GM12891 (cell line): ENCODE measurements around the gene NAT10.

Experiments
- PAX5 ChIP-seq: IDR thresholded peaks from 2 replicates; pipeline ENCODE4 v1.6.1; 2011; ENCODE audit warnings: low read length, moderate library complexity, mild to moderate bottlenecking; ENCODE audit not compliant: insufficient read depth, severe bottlenecking
- POLR2A ChIP-seq: IDR thresholded peaks from 2 replicates; pipeline ENCODE4 v1.6.1; 2011; ENCODE audit warnings: low read depth, low read length, control low read depth
- POLR2AphosphoS5 ChIP-seq: IDR thresholded peaks from 2 replicates; pipeline ENCODE4 v1.6.1; 2011; ENCODE audit warnings: low read depth, low read length, control low read depth
- POU2F2 ChIP-seq: IDR thresholded peaks from 2 replicates; pipeline ENCODE4 v1.6.1; 2011; ENCODE audit warnings: low read depth, mild to moderate bottlenecking, control low read depth, low read length, moderate library complexity
- SPI1 ChIP-seq: IDR thresholded peaks from 2 replicates; pipeline ENCODE4 v1.6.1; 2011; ENCODE audit warnings: low read depth, low read length, control low read depth
- TAF1 ChIP-seq: IDR thresholded peaks from 2 replicates; pipeline ENCODE4 v1.6.1; 2011; ENCODE audit warnings: low read depth, low read length, control low read depth

DNA sequence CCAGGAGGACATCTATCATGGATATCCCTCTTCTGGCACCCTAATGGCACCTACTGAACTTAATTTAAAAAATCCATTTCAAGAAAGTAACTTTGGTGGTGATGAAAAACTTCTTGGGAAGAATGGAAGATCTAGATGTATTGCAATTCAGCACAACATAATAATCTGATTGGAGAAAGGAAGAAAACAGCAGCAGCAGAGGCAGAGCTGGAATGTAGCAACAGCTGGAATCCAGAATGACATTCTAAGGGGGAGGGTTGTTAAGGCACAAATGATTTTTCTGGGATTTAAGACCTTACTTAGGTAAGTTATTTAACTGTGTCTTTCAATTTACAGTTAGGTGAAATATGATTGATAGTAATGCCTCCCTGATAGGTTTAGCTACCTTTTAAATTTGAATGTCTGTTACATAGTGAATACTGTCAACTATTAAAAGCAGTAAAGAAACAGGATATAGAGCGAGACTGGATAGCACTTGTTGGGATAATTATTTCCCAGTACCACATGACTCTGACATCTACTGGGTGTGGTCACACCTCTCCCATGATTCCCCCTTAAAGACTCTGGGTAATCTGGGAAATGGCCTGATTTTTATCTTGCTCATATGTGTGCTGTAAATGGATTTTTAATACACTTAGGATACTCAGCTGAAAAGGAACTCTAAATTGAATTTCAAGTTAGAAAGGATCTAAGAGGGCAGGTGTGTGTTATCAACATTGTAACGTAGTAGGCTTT lies 42.2 kb upstream of the NAT10 start:
- no peak for TF ChIP-seq POLR2AphosphoS5
- TF ChIP-seq POLR2A = no peak
- TF ChIP-seq SPI1 = no peak
- no peak for TF ChIP-seq TAF1
- TF ChIP-seq PAX5 = no peak
- TF ChIP-seq POU2F2 = no peak
